ENCODE measurements around the gene CDHR5. TPM values are rescaled to one million over a fixed set of nuclear protein-coding genes. Genes with fewer than 3 reads are reported as not detected.
"Not testable (repeated sequence)": the region's sequence is repeated elsewhere in the genome, so short reads cannot be mapped to it uniquely, and the experiment has no call there.

CDHR5 gene
- total and polyA plus RNA-seq, 7 donors, result 0.07 to 0.34 (median 0.20) TPM; not detected in 4

DNA sequence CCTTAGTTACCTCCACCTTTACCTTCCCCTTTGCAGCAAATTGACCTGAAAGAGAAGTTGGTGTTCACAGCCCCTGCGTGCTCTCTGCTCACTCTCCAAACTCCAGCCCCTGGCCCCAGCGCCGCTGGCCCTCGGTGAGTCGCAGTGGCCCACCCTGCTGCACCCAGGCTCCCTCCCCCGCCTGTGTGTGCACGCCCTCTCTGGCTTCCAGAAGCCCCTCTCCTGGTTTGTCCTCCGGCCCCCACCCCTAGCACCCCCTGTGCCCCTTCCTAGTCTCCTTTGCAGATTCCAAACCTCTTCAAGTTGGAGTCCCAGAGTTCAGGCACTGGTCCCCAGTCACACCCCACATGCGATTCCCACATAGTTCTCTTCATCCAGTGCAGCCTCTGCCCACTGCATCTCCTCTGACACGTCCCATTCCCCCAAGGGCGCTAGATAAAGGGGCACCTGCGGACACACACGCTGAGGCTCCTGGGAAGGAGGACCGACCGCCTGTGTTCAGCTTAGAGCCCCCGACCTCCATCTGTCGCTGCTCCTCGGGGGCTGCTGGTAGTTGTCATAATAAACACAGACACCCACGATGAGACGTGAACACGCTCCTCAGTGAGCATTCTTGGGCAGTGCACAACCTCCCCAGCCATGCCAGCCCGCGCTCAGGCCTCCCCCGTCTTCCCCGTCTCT is 50.0 kb downstream of the CDHR5 start:
- Histone ChIP-seq H3K27ac (no peak overlapping the region), H3K4me1 (peaks cover 35% of the 10 kb centered on the region), H3K9me3 (no peaks in the 10 kb centered on the region), H3K4me3 (peak overlapping the region; percentile 80), H3K27me3 (ENCODE audit: insufficient read depth in 3 of 3, low read length in 2 of 3) (no peaks in the 10 kb centered on the region), H3K36me3 (ENCODE audit: insufficient read depth in 1 of 2, low read depth in 1 of 2) (no peaks in the 10 kb centered on the region)
- TF ChIP-seq, protein P1, sequence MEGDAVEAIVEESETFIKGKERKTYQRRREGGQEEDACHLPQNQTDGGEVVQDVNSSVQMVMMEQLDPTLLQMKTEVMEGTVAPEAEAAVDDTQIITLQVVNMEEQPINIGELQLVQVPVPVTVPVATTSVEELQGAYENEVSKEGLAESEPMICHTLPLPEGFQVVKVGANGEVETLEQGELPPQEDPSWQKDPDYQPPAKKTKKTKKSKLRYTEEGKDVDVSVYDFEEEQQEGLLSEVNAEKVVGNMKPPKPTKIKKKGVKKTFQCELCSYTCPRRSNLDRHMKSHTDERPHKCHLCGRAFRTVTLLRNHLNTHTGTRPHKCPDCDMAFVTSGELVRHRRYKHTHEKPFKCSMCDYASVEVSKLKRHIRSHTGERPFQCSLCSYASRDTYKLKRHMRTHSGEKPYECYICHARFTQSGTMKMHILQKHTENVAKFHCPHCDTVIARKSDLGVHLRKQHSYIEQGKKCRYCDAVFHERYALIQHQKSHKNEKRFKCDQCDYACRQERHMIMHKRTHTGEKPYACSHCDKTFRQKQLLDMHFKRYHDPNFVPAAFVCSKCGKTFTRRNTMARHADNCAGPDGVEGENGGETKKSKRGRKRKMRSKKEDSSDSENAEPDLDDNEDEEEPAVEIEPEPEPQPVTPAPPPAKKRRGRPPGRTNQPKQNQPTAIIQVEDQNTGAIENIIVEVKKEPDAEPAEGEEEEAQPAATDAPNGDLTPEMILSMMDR (IDR thresholded peaks at IDR 0.05), result no peak
- intact Hi-C loops (cut with DNase I), result loop anchor here (5.0 to 10.0 kb wide), 2 partner anchors 53 to 120 kb away; partner anchors contain the start of genes DEAF1 (in 1 of the 2), SCT (in 1 of the 2) and TMEM80 (in 1 of the 2)
- ATAC-seq (peak in 1 of 4 donors; percentile 0), DNase-seq (no peak)
- WGBS, 3 donors, result 35 to 45% (median 39%) methylated on average over 23 to 25 of the region's 25 CpGs

DNA sequence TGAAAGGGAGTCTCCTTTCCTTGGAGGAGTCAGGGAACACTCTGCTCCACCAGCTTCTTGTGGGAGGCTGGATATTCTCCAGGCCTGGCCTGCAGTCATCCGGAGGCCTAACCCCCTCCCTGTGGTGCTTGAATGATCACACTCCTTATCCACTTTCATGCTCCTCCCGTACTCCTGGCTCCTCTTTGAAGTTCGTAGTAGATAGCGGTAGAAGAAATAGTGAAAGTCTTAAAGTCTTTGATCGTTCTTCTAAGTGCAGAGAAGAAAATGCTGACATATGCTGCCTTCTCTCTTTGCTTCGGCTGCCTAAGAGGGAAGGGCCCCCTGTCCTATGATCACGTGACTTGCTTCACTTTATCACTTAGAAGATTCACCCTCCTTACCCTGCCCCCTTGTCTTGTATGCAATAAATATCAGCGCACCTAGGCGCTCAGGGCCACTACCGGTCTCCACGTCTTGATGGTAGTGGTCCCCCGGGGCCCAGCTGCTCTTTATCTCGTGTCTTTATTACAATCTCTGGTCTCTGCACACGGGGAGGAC is 50.7 kb downstream of the CDHR5 start:
- WGBS, 3 donors, result 50 to 68% (median 68%) methylated on average over 14 of the region's 14 CpGs
- Histone ChIP-seq H3K4me3 (peak overlapping the region; percentile 80), H3K4me1 (peaks cover 34% of the 10 kb centered on the region)
- H3K36me3 ChIP-seq (ENCODE audit: insufficient read depth in 1 of 2, low read depth in 1 of 2); H3K27ac ChIP-seq; H3K9me3 ChIP-seq; H3K27me3 ChIP-seq (ENCODE audit: insufficient read depth in 3 of 3, low read length in 2 of 3); DNase-seq; ATAC-seq: not testable (repeated sequence)
- intact Hi-C loops (cut with DNase I), result loop anchor here in 1 of 2 donors (10.0 kb wide), 1 partner anchor 121 kb away; the partner anchor contains the start of genes DEAF1 and TMEM80

DNA sequence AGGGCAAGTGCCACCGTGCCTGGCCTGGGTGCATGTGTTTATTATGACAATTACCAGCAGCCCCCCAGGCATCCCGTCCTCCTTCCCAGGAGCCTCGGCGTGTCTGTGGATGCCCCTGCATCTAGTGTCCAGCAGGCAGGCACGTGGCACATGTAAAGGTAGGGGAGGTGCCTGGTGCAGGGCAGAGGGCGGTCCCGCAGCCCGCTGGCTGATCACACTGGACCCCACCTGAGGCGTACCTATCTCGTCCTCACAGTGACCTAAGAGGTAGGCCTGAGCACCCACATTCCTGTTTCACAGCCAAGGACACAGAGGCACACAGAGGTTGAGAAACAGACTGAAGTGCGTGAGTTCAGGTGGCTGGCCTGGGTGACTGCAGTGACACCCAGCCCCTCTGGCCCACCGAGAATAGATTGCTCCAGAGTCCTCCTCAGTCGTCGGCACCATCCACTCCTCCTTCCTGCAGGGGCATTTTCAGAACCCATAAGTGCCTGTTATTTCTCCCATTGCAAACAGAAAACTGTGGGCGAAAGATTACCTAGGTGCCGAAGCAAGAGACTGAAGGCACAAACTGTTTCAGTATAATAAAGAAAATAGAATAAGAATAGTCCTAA is 51.5 kb downstream of the CDHR5 start:
- no peak for ATAC-seq
- intact Hi-C loops (cut with DNase I), result loop anchor here in 1 of 2 donors (10.0 kb wide), 1 partner anchor 122 kb away; the partner anchor contains the start of genes DEAF1 and TMEM80
- Histone ChIP-seq H3K9me3 (no peaks in the 10 kb centered on the region), H3K4me3 (no peak overlapping the region), H3K4me1 (peaks cover 27% of the 10 kb centered on the region), H3K27ac (no peak overlapping the region), H3K36me3 (ENCODE audit: insufficient read depth in 1 of 2, low read depth in 1 of 2) (no peaks in the 10 kb centered on the region), H3K27me3 (ENCODE audit: insufficient read depth in 3 of 3, low read length in 2 of 3) (no peaks in the 10 kb centered on the region)
- no peak for DNase-seq
- WGBS, 3 donors, result 79 to 91% (median 89%) methylated on average over 16 of the region's 16 CpGs
- TF ChIP-seq, protein P1 (IDR thresholded peaks at IDR 0.05), result no peak

DNA sequence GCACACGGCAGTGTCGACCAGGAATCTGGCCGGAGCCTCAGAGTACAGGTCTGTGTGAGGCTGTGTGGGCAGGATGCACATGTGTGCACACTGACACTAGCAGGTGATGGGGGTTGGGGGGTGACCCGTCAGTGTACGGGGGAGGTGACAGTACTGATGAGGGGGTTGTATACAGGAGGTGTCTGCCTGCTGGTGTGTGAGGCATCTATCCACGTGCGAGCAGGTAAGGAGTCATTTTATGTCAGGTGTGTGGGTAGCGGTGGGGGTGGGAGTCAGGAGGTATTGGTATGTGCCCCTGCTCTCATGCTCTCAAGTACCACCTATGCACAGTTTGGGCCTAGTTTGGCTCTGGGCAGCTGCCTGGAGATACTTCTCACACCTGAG is 53.0 kb downstream of the CDHR5 start:
- no peak for ATAC-seq
- DNase-seq, result no peak
- no peaks in the 10 kb centered on the region for H3K9me3 ChIP-seq
- H3K4me1 ChIP-seq, result peaks cover 17% of the 10 kb centered on the region
- no peak overlapping the region for H3K27ac ChIP-seq
- intact Hi-C loops (cut with DNase I), result loop anchor here in 1 of 2 donors (10.0 kb wide), 1 partner anchor 123 kb away; the partner anchor contains the start of genes DEAF1 and TMEM80
- TF ChIP-seq, protein P1 (IDR thresholded peaks at IDR 0.05), result no peak
- WGBS, 3 donors, result 71 to 74% (median 71%) methylated on average over 8 of the region's 8 CpGs
- H3K4me3 ChIP-seq, result no peak overlapping the region
- H3K27me3 ChIP-seq (ENCODE audit: insufficient read depth in 3 of 3, low read length in 2 of 3), result no peaks in the 10 kb centered on the region
- no peaks in the 10 kb centered on the region for H3K36me3 ChIP-seq (ENCODE audit: insufficient read depth in 1 of 2, low read depth in 1 of 2)

Data from psoas muscle (tissue), 8 donors.